Neuronal stem cell (in vitro differentiated cells): ENCODE data around the gene CISD3.

Source experiments
- DNase-seq: peaks from one replicate; pipeline ENCODE4 v3.0.0-alpha.2; 2013; ENCODE audit warnings: low spot score
- H2AFZ ChIP-seq: one replicate; pipeline ENCODE4 v1.6.1; 2013; ENCODE audit warnings: mild to moderate bottlenecking, low read length, inconsistent platforms
- H2AK5ac ChIP-seq: 2 replicates; pipeline ENCODE4 v1.6.1; 2013; ENCODE audit warnings: low read depth, mild to moderate bottlenecking, inconsistent platforms, low read length, moderate library complexity, mixed read lengths
- H2BK120ac ChIP-seq: 2 replicates; pipeline ENCODE4 v1.6.1; 2013; ENCODE audit warnings: low read depth, mild to moderate bottlenecking, inconsistent platforms, low read length, moderate library complexity, mixed read lengths
- H2BK12ac ChIP-seq: one replicate; pipeline ENCODE4 v1.6.1; 2013; ENCODE audit warnings: low read length, inconsistent platforms
- H2BK15ac ChIP-seq: 2 replicates; pipeline ENCODE4 v1.6.1; 2013; ENCODE audit warnings: mild to moderate bottlenecking, low read length, inconsistent platforms, mixed read lengths
- H2BK5ac ChIP-seq: one replicate; pipeline ENCODE4 v1.6.1; 2013; ENCODE audit warnings: inconsistent platforms, mild to moderate bottlenecking, low read length, moderate library complexity
- H3K14ac ChIP-seq: one replicate; pipeline ENCODE4 v1.6.1; 2013; ENCODE audit warnings: low read length, inconsistent platforms
- H3K18ac ChIP-seq: 2 replicates; pipeline ENCODE4 v1.6.1; 2013; ENCODE audit warnings: low read length, inconsistent platforms
- H3K23ac ChIP-seq: 2 replicates; pipeline ENCODE4 v1.6.1; 2013; ENCODE audit warnings: low read depth, mild to moderate bottlenecking, mixed read lengths, low read length, inconsistent platforms; ENCODE audit not compliant: poor library complexity
- H3K27ac ChIP-seq: replicated peaks from 3 replicates; pipeline ENCODE4 v1.5.1; 2013; ENCODE audit warnings: low read length, inconsistent platforms
- H3K27me3 ChIP-seq, 3 experiments: 2 replicates each; pipeline ENCODE4 v1.6.1; 2013; ENCODE audit warnings: low read length in 3 of 3, mild to moderate bottlenecking in 2 of 3, inconsistent platforms in 1 of 3, low read depth in 1 of 3, mixed read lengths in 1 of 3, moderate library complexity in 1 of 3; ENCODE audit not compliant: control insufficient read depth in 3 of 3, insufficient read depth in 3 of 3
- H3K36me3 ChIP-seq, 2 donors: replicated peaks in 1 of 2; 2 replicates each; pipeline ENCODE4 v1.6.1; 2013; ENCODE audit warnings: low read length in 2 of 2; ENCODE audit not compliant: control insufficient read depth in 2 of 2, insufficient read depth in 2 of 2
- H3K4ac ChIP-seq: 2 replicates; pipeline ENCODE4 v1.6.1; 2013; ENCODE audit warnings: inconsistent platforms, mild to moderate bottlenecking, low read length, moderate library complexity
- H3K4me1 ChIP-seq, 2 donors: 1 replicate in 1 of 2; 2 replicates in 1 of 2; pipeline ENCODE4 v1.6.1; 2013; ENCODE audit warnings: low read length in 2 of 2, low read depth in 1 of 2; ENCODE audit not compliant: control insufficient read depth in 2 of 2, insufficient read depth in 1 of 2
- H3K4me2 ChIP-seq: one replicate; pipeline ENCODE4 v1.6.1; 2013; ENCODE audit warnings: mild to moderate bottlenecking, low read length, inconsistent platforms; ENCODE audit not compliant: insufficient read depth, poor library complexity, severe bottlenecking
- H3K4me3 ChIP-seq, 2 donors: 2 replicates each; pipeline ENCODE4 v1.5.1; 2013; ENCODE audit warnings: low read length in 2 of 2, mild to moderate bottlenecking in 2 of 2, inconsistent platforms in 1 of 2, moderate library complexity in 1 of 2
- H3K79me1 ChIP-seq: one replicate; pipeline ENCODE4 v1.6.1; 2013; ENCODE audit warnings: low read depth, mild to moderate bottlenecking, inconsistent platforms, low read length, moderate library complexity
- H3K9ac ChIP-seq: one replicate; pipeline ENCODE4 v1.6.1; 2013; ENCODE audit warnings: mild to moderate bottlenecking, low read depth, low read length, inconsistent platforms; ENCODE audit not compliant: poor library complexity
- H3K9me3 ChIP-seq, 2 donors: replicated peaks in 1 of 2; 2 replicates each; pipeline versions ENCODE3 to v1.6.1; 2013; ENCODE audit warnings: low read length in 2 of 2, mild to moderate bottlenecking in 2 of 2, inconsistent platforms in 1 of 2, low read depth in 1 of 2, mixed read lengths in 1 of 2, moderate library complexity in 1 of 2; ENCODE audit not compliant: control insufficient read depth in 2 of 2, insufficient read depth in 1 of 2
- H4K8ac ChIP-seq: one replicate; pipeline ENCODE4 v1.6.1; 2013; ENCODE audit warnings: low read depth, mild to moderate bottlenecking, inconsistent platforms, low read length, moderate library complexity
- H4K91ac ChIP-seq: one replicate; pipeline ENCODE4 v1.6.1; 2013; ENCODE audit warnings: low read length, low read depth, mild to moderate bottlenecking, inconsistent platforms; ENCODE audit not compliant: poor library complexity
- WGBS, 2 donors: extraction: QIAGEN DNeasy Blood & Tissue Kit; methylation state at CpG; one replicate each; pipeline ENCODE4 v1.1.7; 2013; ENCODE audit warnings: missing lambda C conversion rate in 2 of 2, mixed read lengths in 1 of 2; ENCODE audit not compliant: insufficient read length in 2 of 2, insufficient replicate concordance in 1 of 2; ENCODE audit errors: extremely low coverage in 2 of 2; 5-methylcytosine and 5-hydroxymethylcytosine counted together

The CISD3 gene

GRCh38 chr17:38748149-38748891 is 18.2 kb downstream of the CISD3 start, which contains the start of gene PCGF2:
Gene PCGF2 (minus strand): TSS chr17:38748336. CDS start chr17:38740402, 7,934 bp downstream.
- peak within 1 kb of the TSS; percentile 93 for H2BK120ac ChIP-seq
- H3K4me1 ChIP-seq, result peaks cover 17 to 23% of the 10 kb centered on the region in 2 donors
- no peaks in the 10 kb centered on the region for H3K27me3 ChIP-seq
- WGBS, 2 donors, result no CpG with 5 or more reads among the region's 47 CpGs
- H2BK12ac ChIP-seq, result no peak within 1 kb of the TSS
- peaks cover 4 to 13% of the 10 kb centered on the region in 2 donors for H3K36me3 ChIP-seq
- peak within 1 kb of the TSS; percentile 84 for H3K27ac ChIP-seq
- H3K9me3 ChIP-seq, result no peaks in the 10 kb centered on the region
- peak within 1 kb of the TSS; percentile 85 for H3K14ac ChIP-seq
- peak within 1 kb of the TSS; percentile 96 for H3K23ac ChIP-seq
- peak within 1 kb of the TSS; percentile 97 for H2BK15ac ChIP-seq
- H4K91ac ChIP-seq, result peak within 1 kb of the TSS; percentile 20
- H3K9ac ChIP-seq, result peak within 1 kb of the TSS; percentile 99
- peak within 1 kb of the TSS; percentile 29 for H4K8ac ChIP-seq
- peak within 1 kb of the TSS; percentile 100 for H3K18ac ChIP-seq
- peak within 1 kb of the TSS; percentile 95 for H2AK5ac ChIP-seq
- H3K4me2 ChIP-seq, result peak within 1 kb of the TSS; percentile 90
- peak within 1 kb of the TSS; percentile 81 for H3K4ac ChIP-seq
- H3K79me1 ChIP-seq, result peaks cover 22% of the 10 kb centered on the region
- peak; percentile 93 for DNase-seq
- H2BK5ac ChIP-seq, result peak within 1 kb of the TSS; percentile 96
- peak within 1 kb of the TSS; percentile 71 to 98 for H3K4me3 ChIP-seq
- peak within 1 kb of the TSS; percentile 84 for H2AFZ ChIP-seq

- H3K14ac ChIP-seq, result peak overlapping the region; percentile 33
- H3K27ac ChIP-seq, result peak overlapping the region; percentile 83
- H3K9me3 ChIP-seq, result no peaks in the 10 kb centered on the region
- no peaks in the 10 kb centered on the region for H3K27me3 ChIP-seq
- no peak overlapping the region for H4K8ac ChIP-seq
- H3K4me1 ChIP-seq, result peaks cover 15 to 22% of the 10 kb centered on the region in 2 donors
- no peak overlapping the region for H3K4ac ChIP-seq
- peak overlapping the region; percentile 95 for H2AK5ac ChIP-seq
- peak overlapping the region; percentile 71 to 84 for H3K4me3 ChIP-seq
- H2AFZ ChIP-seq, result peak overlapping the region; percentile 84
- WGBS, 2 donors, result no CpG with 5 or more reads among the region's 32 CpGs
- H3K9ac ChIP-seq, result peak overlapping the region; percentile 91
- peaks cover 20% of the 10 kb centered on the region for H3K79me1 ChIP-seq
- peak overlapping the region; percentile 28 for H2BK15ac ChIP-seq
- no peak overlapping the region for H3K23ac ChIP-seq
- no peak overlapping the region for H2BK12ac ChIP-seq
- no peak overlapping the region for H2BK120ac ChIP-seq
- peak overlapping the region; percentile 90 for H3K4me2 ChIP-seq
- H2BK5ac ChIP-seq, result peak overlapping the region; percentile 95
- peak overlapping the region; percentile 20 for H4K91ac ChIP-seq
- H3K18ac ChIP-seq, result peak overlapping the region; percentile 97
- peaks cover 2 to 12% of the 10 kb centered on the region in 2 donors for H3K36me3 ChIP-seq
- DNase-seq, result no peak
Measured at GRCh38 chr17:38748892-38749222, 18.7 kb downstream of the CISD3 start.

GRCh38 chr17:38749223-38750043 is 19.3 kb downstream of the CISD3 start:
- H3K36me3 ChIP-seq, result peaks cover 3 to 12% of the 10 kb centered on the region in 2 donors
- H4K8ac ChIP-seq, result no peak overlapping the region
- peak overlapping the region; percentile 97 for H3K18ac ChIP-seq
- H3K4me1 ChIP-seq, result peaks cover 13 to 21% of the 10 kb centered on the region in 2 donors
- H3K79me1 ChIP-seq, result peaks cover 20% of the 10 kb centered on the region
- H2BK120ac ChIP-seq, result no peak overlapping the region
- peak overlapping the region; percentile 90 for H3K4me2 ChIP-seq
- H2AK5ac ChIP-seq, result peak overlapping the region; percentile 95
- DNase-seq, result peak; percentile 77
- H4K91ac ChIP-seq, result peak overlapping the region; percentile 20
- peak overlapping the region; percentile 91 for H3K9ac ChIP-seq
- H3K27ac ChIP-seq, result peak overlapping the region; percentile 83
- WGBS, 2 donors, result no CpG with 5 or more reads among the region's 79 CpGs
- H2AFZ ChIP-seq, result peak overlapping the region; percentile 84
- no peaks in the 10 kb centered on the region for H3K9me3 ChIP-seq
- peak overlapping the region; percentile 38 for H3K14ac ChIP-seq
- peak overlapping the region; percentile 95 for H2BK5ac ChIP-seq
- H3K23ac ChIP-seq, result peak overlapping the region; percentile 86
- H3K27me3 ChIP-seq, result no peaks in the 10 kb centered on the region
- H2BK12ac ChIP-seq, result no peak overlapping the region
- H2BK15ac ChIP-seq, result peak overlapping the region; percentile 64
- no peak overlapping the region for H3K4ac ChIP-seq
- peak overlapping the region; percentile 71 to 84 for H3K4me3 ChIP-seq

- peak overlapping the region; percentile 86 for H3K18ac ChIP-seq
- no peak overlapping the region for H3K4ac ChIP-seq
- no peak for DNase-seq
- peaks cover 4 to 13% of the 10 kb centered on the region in 2 donors for H3K36me3 ChIP-seq
- H3K4me3 ChIP-seq, result peak overlapping the region; percentile 71 to 84
- H3K9ac ChIP-seq, result peak overlapping the region; percentile 91
- H3K4me1 ChIP-seq, result peaks cover 13 to 21% of the 10 kb centered on the region in 2 donors
- no peak overlapping the region for H2BK12ac ChIP-seq
- no peak overlapping the region for H4K8ac ChIP-seq
- peak overlapping the region; percentile 90 for H3K4me2 ChIP-seq
- H3K79me1 ChIP-seq, result peaks cover 20% of the 10 kb centered on the region
- peak overlapping the region; percentile 64 for H2BK15ac ChIP-seq
- WGBS, 2 donors, result no CpG with 5 or more reads among the region's 12 CpGs
- H3K14ac ChIP-seq, result peak overlapping the region; percentile 38
- H2BK5ac ChIP-seq, result peak overlapping the region; percentile 95
- no peak overlapping the region for H2AK5ac ChIP-seq
- no peaks in the 10 kb centered on the region for H3K27me3 ChIP-seq
- H2AFZ ChIP-seq, result peak overlapping the region; percentile 84
- H4K91ac ChIP-seq, result no peak overlapping the region
- peak overlapping the region; percentile 83 for H3K27ac ChIP-seq
- peak overlapping the region; percentile 86 for H3K23ac ChIP-seq
- H2BK120ac ChIP-seq, result no peak overlapping the region
- no peaks in the 10 kb centered on the region for H3K9me3 ChIP-seq
Measured at GRCh38 chr17:38750044-38750311, 19.8 kb downstream of the CISD3 start.
